IPS-15b (cell line): ENCODE measurements around the gene LARGE2.

Experiments
- H3K27me3 ChIP-seq: one replicate; pipeline ENCODE4 v1.6.1; 2013; ENCODE audit warnings: low read length; ENCODE audit not compliant: control insufficient read depth, insufficient read depth
- H3K36me3 ChIP-seq: one replicate; pipeline ENCODE4 v1.6.1; 2013; ENCODE audit warnings: low read length; ENCODE audit not compliant: control insufficient read depth, insufficient read depth
- H3K4me1 ChIP-seq: one replicate; pipeline ENCODE4 v1.6.1; 2013; ENCODE audit warnings: mild to moderate bottlenecking, low read length; ENCODE audit not compliant: control insufficient read depth, insufficient read depth
- H3K4me3 ChIP-seq: one replicate; pipeline ENCODE4 v1.5.1; 2013; ENCODE audit warnings: low read depth, low read length
- H3K9ac ChIP-seq: one replicate; pipeline ENCODE4 v1.6.1; 2013; ENCODE audit warnings: low read depth, mild to moderate bottlenecking, low read length
- H3K9me3 ChIP-seq: one replicate; pipeline ENCODE4 v1.6.1; 2013; ENCODE audit warnings: mild to moderate bottlenecking, low read length; ENCODE audit not compliant: control insufficient read depth, insufficient read depth

LARGE2 gene

GRCh38 chr11:45936511-45937054, 14.1 kb downstream of the LARGE2 start:
- Histone ChIP-seq H3K36me3 (peaks cover 18% of the 10 kb centered on the region), H3K9me3 (no peaks in the 10 kb centered on the region), H3K4me1 (peaks cover 2% of the 10 kb centered on the region), H3K27me3 (no peaks in the 10 kb centered on the region), H3K9ac (no peak overlapping the region), H3K4me3 (no peak overlapping the region)

DNA sequence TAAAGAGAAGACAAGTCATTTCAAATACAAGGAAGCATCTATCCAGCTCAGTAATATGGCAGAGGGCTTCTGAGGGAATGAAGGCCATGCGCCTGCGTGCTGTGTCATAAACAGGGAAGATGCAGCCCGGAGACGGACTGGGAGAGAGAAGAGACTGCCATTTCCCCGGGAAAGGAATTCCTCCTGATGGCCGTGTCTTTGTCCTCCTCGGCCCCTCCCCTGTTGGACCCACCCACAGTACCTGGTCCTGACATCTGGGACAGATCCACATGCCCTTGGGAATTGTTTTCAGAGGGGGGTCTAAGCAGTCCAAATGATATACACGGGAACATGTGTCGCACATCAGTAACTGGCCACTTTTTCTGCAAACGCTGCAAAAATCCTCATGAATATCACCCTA, 15.5 kb downstream of the LARGE2 start:
- H3K36me3 ChIP-seq = peaks cover 18% of the 10 kb centered on the region
- H3K27me3 ChIP-seq = no peaks in the 10 kb centered on the region
- H3K9me3 ChIP-seq = no peaks in the 10 kb centered on the region
- H3K4me3 ChIP-seq = no peak overlapping the region
- H3K9ac ChIP-seq = no peak overlapping the region
- H3K4me1 ChIP-seq = peaks cover 2% of the 10 kb centered on the region

DNA sequence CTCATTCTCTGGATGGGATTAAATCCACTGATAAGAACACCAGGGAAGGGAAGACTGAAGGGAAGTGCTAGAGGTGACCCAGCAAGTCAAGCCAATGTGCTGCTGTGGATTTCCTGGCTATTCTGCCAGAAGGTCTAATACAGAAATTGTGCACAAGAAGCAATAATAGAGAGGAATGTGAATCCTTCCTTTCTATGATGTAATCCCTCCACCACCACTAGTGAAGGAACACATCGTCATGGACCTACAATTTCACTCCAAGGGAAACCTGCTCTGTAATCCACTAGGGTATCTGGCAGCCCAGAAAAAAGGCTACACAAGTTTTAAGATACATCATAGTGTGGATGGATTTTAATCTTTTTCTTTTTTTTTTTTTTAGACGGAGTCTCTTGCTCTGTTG, 17.4 kb downstream of the LARGE2 start:
- Histone ChIP-seq H3K4me3 (no peak overlapping the region), H3K9me3 (no peaks in the 10 kb centered on the region), H3K9ac (no peak overlapping the region), H3K36me3 (peaks cover 7% of the 10 kb centered on the region), H3K4me1 (peaks cover 2% of the 10 kb centered on the region), H3K27me3 (no peaks in the 10 kb centered on the region)

DNA sequence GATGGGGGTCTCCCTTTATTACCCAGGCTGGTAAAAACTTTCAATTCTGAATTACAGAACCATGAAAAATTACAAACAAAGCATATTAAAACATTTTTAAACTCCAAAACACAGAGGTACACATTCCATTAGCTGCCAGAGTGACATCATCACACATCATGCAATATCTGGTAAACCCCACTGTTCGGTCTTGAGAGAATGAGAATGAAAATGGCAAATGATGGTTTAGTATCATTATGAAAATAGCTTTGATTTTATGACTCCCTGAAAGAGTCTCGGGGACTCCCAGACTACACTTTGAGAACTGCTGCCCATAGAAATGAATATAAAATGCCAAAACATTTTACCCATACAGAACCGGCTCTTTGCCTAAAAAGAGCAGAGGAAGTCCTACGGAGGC, 18.8 kb downstream of the LARGE2 start:
- Histone ChIP-seq H3K27me3 (no peaks in the 10 kb centered on the region), H3K4me3 (no peak overlapping the region), H3K9ac (no peak overlapping the region), H3K9me3 (no peaks in the 10 kb centered on the region), H3K4me1 (peaks cover 2% of the 10 kb centered on the region), H3K36me3 (no peaks in the 10 kb centered on the region)

- no peak overlapping the region for H3K4me3 ChIP-seq
- no peaks in the 10 kb centered on the region for H3K36me3 ChIP-seq
- H3K4me1 ChIP-seq = peaks cover 2% of the 10 kb centered on the region
- H3K9me3 ChIP-seq = no peaks in the 10 kb centered on the region
- no peaks in the 10 kb centered on the region for H3K27me3 ChIP-seq
- no peak overlapping the region for H3K9ac ChIP-seq
These were observed 19.9 kb downstream of the LARGE2 start for GRCh38 chr11:45942381-45942780.

DNA sequence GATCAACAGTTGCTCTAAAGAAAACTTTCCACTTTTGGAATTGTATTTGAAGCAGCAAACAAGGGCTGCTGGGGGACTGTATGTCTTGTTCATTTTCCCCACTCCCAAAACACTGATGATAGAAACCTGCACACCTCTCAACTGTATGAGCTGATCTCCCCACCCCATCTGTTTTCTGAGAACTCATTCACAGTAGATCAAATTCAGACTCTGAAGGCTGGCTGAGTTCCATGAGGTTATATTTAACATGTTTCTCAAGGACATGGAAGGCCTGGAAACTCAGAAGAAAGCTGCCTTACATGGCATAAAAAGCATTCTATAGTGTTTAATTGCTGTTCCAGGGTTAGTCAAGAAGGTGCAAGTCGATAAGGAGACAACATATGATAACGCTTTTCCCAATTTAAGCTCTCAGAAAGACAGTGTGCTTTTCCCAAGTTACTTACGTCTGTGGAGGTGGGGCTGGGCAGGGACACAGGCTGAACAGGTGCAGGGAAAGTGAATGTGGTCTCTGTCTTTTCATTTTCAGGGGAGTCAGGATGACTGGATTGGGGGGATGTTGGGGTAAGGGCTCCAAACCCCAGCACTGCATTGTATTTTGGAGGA, 23.0 kb downstream of the LARGE2 start:
- Histone ChIP-seq H3K4me3 (no peak overlapping the region), H3K4me1 (no peaks in the 10 kb centered on the region), H3K36me3 (no peaks in the 10 kb centered on the region), H3K27me3 (no peaks in the 10 kb centered on the region), H3K9ac (no peak overlapping the region), H3K9me3 (no peaks in the 10 kb centered on the region)

DNA sequence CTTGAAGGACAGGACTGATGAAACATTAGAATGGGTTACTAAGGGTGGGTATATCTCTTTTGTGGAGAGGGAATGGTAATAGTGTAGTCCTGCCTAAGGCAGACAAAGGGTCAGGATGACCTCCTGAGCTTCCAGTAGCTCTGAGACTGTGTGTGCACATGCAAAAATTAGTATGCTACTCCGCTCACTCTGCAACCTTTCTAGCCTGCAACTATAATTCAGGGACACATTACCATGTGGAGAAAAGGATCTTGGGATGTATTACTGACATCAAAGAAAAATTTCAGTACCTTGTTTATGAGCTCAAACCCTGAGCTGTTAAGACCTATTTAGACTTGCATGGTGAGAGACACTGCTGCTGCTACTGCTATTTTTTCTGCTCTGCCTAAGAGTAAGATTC, 25.4 kb downstream of the LARGE2 start:
- no peak overlapping the region for H3K4me3 ChIP-seq
- no peaks in the 10 kb centered on the region for H3K36me3 ChIP-seq
- H3K4me1 ChIP-seq = no peaks in the 10 kb centered on the region
- no peak overlapping the region for H3K9ac ChIP-seq
- no peaks in the 10 kb centered on the region for H3K9me3 ChIP-seq
- H3K27me3 ChIP-seq = no peaks in the 10 kb centered on the region

DNA sequence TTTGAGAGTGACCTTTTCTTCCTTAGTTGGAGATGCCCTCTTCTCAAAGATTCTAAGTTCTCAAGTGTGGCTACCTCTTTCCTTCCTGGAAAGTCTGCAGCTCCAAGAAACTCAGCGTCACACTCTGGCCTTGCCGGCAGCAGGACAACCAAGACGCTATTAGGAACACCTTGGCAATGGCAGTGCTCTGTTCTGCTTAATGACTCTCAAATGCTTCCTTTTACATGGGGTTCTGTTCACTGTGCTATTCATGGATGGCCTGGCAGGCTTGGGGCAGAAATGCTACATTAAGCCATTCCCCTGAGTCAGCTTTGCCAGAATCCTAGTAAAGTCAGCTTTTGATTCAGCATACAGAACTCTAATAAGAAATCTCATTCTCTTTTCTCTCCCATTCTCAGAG, 25.9 kb downstream of the LARGE2 start:
- no peak overlapping the region for H3K9ac ChIP-seq
- no peaks in the 10 kb centered on the region for H3K4me1 ChIP-seq
- H3K36me3 ChIP-seq = no peaks in the 10 kb centered on the region
- H3K4me3 ChIP-seq = no peak overlapping the region
- H3K27me3 ChIP-seq = no peaks in the 10 kb centered on the region
- no peaks in the 10 kb centered on the region for H3K9me3 ChIP-seq

DNA sequence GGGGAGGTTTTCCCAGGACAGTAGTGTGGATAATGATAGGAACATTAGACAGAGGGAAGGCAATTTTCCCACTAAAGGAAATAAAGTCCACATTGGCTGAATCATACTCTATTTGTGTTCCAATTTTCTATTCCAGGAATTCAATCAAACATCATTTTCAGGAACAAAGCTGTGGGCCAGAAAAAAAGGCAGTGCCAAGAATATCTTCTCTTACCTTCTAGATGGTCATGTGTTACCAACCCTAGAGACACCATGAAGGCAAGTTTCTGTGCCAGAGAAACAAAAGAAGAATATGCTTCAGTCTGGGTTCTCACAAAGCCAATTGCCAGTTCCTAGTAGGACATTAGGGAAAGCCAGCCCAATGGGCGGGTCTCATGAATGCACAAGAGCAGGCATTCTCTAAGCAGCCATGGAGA, 27.5 kb downstream of the LARGE2 start:
- H3K4me3 ChIP-seq = no peak overlapping the region
- no peaks in the 10 kb centered on the region for H3K27me3 ChIP-seq
- no peak overlapping the region for H3K9ac ChIP-seq
- no peaks in the 10 kb centered on the region for H3K36me3 ChIP-seq
- no peaks in the 10 kb centered on the region for H3K9me3 ChIP-seq
- no peaks in the 10 kb centered on the region for H3K4me1 ChIP-seq

DNA sequence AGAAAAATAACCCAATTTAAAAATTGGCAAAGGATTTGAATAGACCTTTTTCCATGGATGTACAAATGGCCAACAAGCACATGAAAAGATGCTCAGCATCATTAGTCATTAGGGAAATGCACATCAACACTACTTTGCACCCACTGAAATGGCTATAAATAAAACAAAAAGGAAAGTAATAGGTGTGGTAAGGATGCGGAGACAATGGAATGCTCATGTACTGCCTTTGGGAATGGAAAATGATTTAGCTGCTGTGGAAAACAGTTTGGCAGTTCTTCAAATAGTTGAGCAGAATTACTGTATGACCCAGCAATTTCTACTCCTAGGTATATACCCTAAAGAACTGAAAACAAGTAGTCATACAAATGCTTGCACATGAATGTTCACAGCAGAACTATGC, 37.4 kb downstream of the LARGE2 start:
- H3K4me1 ChIP-seq = no peaks in the 10 kb centered on the region
- no peaks in the 10 kb centered on the region for H3K9me3 ChIP-seq
- H3K4me3 ChIP-seq = no peak overlapping the region
- no peaks in the 10 kb centered on the region for H3K27me3 ChIP-seq
- no peaks in the 10 kb centered on the region for H3K36me3 ChIP-seq
- H3K9ac ChIP-seq = no peak overlapping the region

DNA sequence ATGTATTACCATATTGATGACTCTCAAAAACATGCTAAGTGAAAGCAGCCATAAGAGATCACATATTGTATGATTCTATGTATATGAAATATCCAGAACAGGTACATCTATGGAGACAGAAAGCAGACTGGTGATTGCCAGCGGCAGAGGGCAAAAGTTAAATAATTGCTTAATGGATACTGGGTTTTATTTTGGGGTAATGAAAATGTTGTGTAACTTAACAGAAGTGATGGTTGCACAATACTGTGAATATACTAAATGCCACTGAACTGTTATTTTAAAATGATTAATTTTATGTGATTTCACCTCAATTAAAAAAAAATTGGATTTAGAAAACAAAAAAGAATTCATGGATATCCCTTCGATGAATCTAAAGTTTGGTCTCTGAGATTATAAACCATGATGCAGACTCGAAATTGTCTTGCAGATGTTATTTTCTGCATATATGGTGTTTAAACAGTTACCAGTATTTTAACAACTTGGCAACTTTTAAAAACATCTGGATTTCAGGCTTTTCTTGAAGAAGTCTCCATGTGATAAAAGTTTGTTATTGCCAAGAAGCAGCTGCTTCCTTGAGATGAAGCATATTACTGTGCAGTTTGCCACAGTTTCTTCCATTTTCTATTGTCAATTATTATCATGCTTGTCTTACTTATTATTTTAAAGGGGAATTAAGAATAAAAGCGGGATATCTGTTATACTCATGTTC, 38.1 kb downstream of the LARGE2 start:
- Histone ChIP-seq H3K9me3 (no peaks in the 10 kb centered on the region), H3K9ac (no peak overlapping the region), H3K4me1 (no peaks in the 10 kb centered on the region), H3K36me3 (no peaks in the 10 kb centered on the region), H3K27me3 (no peaks in the 10 kb centered on the region), H3K4me3 (no peak overlapping the region)

DNA sequence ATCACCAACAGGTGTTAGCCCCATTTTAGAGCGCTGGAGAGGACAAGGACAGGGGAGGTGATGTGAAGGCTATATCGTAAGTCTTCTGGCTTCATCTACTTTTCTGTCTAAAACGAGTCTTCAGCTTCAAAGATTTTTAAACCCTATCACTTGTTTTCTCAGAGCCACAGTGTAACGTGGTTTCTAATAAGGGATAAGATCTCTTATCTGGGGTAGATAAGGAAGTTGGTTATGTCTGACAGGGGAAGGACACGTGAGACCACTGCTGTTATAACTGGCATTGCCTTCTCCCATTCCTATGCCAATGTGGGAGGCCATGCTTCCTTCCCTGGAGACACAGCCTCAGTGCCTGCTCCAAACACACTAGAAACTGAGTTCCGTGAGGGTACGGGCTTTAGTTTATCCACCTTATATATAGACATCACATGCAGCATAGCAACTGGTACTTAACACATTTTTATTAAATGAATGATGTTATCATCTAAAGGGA, 39.3 kb downstream of the LARGE2 start:
- Histone ChIP-seq H3K4me1 (no peaks in the 10 kb centered on the region), H3K9me3 (no peaks in the 10 kb centered on the region), H3K9ac (no peak overlapping the region), H3K4me3 (no peak overlapping the region), H3K27me3 (no peaks in the 10 kb centered on the region), H3K36me3 (no peaks in the 10 kb centered on the region)
